ENCODE measurements around the gene UTP11.

Gene UTP11

GRCh38 chr1:38073534-38074301 lies 61.2 kb downstream of the UTP11 start:
- no peak for FAIRE-seq

- FAIRE-seq = no peak
These were observed 61.8 kb downstream of the UTP11 start for GRCh38 chr1:38074302-38074677.

Measured in G401.6 (cell line).